Trophoblast cell (in vitro differentiated cells and primary cell): ENCODE data around the gene SRF.

Experiments used
- DNase-seq, 2 donors: peaks; one replicate each; pipeline ENCODE4 v3.0.0-alpha.2; 2016
- H2AFZ ChIP-seq: 2 replicates; pipeline ENCODE4 v1.6.1; 2013; ENCODE audit warnings: low read length, moderate library complexity, mild to moderate bottlenecking; ENCODE audit not compliant: insufficient read depth, poor library complexity
- H2AK5ac ChIP-seq: 2 replicates; pipeline ENCODE4 v1.6.1; 2013; ENCODE audit warnings: mild to moderate bottlenecking, low read length
- H2BK120ac ChIP-seq: 2 replicates; pipeline ENCODE4 v1.6.1; 2013; ENCODE audit warnings: low read length, mild to moderate bottlenecking, moderate library complexity; ENCODE audit not compliant: insufficient read depth, poor library complexity
- H2BK12ac ChIP-seq: 2 replicates; pipeline ENCODE4 v1.6.1; 2013; ENCODE audit warnings: mild to moderate bottlenecking, low read length, moderate library complexity
- H2BK5ac ChIP-seq: 2 replicates; pipeline ENCODE4 v1.6.1; 2013; ENCODE audit warnings: low read length, low read depth, moderate library complexity, mild to moderate bottlenecking; ENCODE audit not compliant: poor library complexity
- H3K14ac ChIP-seq: 2 replicates; pipeline ENCODE4 v1.6.1; 2013; ENCODE audit warnings: mild to moderate bottlenecking, low read length
- H3K18ac ChIP-seq: 2 replicates; pipeline ENCODE4 v1.6.1; 2013; ENCODE audit warnings: mild to moderate bottlenecking, low read length
- H3K23ac ChIP-seq: 2 replicates; pipeline ENCODE4 v1.6.1; 2013; ENCODE audit warnings: low read length
- H3K27ac ChIP-seq: 2 replicates; pipeline ENCODE4 v1.5.1; 2013; ENCODE audit warnings: low read depth, mild to moderate bottlenecking, inconsistent platforms, low read length, moderate library complexity
- H3K27me3 ChIP-seq: 2 replicates; pipeline ENCODE4 v1.6.1; 2013; ENCODE audit warnings: inconsistent platforms, mild to moderate bottlenecking, low read length, moderate library complexity; ENCODE audit not compliant: insufficient read depth
- H3K36me3 ChIP-seq, 2 experiments: 1 replicate in 1 of 2; 2 replicates in 1 of 2; pipeline ENCODE4 v1.6.1; 2013; ENCODE audit warnings: low read length in 2 of 2, mild to moderate bottlenecking in 2 of 2, moderate library complexity in 1 of 2; ENCODE audit not compliant: insufficient read depth in 2 of 2, control insufficient read depth in 1 of 2
- H3K4ac ChIP-seq: 2 replicates; pipeline ENCODE4 v1.6.1; 2013; ENCODE audit warnings: low read depth, mild to moderate bottlenecking, low read length, moderate library complexity
- H3K4me1 ChIP-seq, 2 experiments: 1 replicate in 1 of 2; 2 replicates in 1 of 2; pipeline ENCODE4 v1.6.1; 2013; ENCODE audit warnings: low read length in 2 of 2, mild to moderate bottlenecking in 2 of 2, moderate library complexity in 1 of 2; ENCODE audit not compliant: insufficient read depth in 2 of 2, control insufficient read depth in 1 of 2
- H3K4me2 ChIP-seq: 2 replicates; pipeline ENCODE4 v1.6.1; 2013; ENCODE audit warnings: inconsistent platforms, mild to moderate bottlenecking, low read length, moderate library complexity
- H3K4me3 ChIP-seq: 2 replicates; pipeline ENCODE4 v1.5.1; 2013; ENCODE audit warnings: mild to moderate bottlenecking, low read depth, low read length, inconsistent platforms
- H3K79me1 ChIP-seq: one replicate; pipeline ENCODE4 v1.6.1; 2013; ENCODE audit warnings: low read length
- H3K79me2 ChIP-seq: 2 replicates; pipeline ENCODE4 v1.6.1; 2013; ENCODE audit warnings: low read length, mild to moderate bottlenecking; ENCODE audit not compliant: control insufficient read depth, insufficient read depth, poor library complexity
- H3K9ac ChIP-seq: 2 replicates; pipeline ENCODE4 v1.6.1; 2013; ENCODE audit warnings: mild to moderate bottlenecking, low read length
- H3K9me3 ChIP-seq: 2 replicates; pipeline ENCODE4 v1.6.1; 2013; ENCODE audit warnings: low read depth, mild to moderate bottlenecking, control low read depth, inconsistent platforms, low read length; ENCODE audit not compliant: insufficient read depth
- H4K12ac ChIP-seq: 2 replicates; pipeline ENCODE4 v1.6.1; 2013; ENCODE audit warnings: low read depth, mild to moderate bottlenecking, low read length, moderate library complexity
- H4K8ac ChIP-seq: 2 replicates; pipeline ENCODE4 v1.6.1; 2013; ENCODE audit warnings: low read depth, mild to moderate bottlenecking, low read length, moderate library complexity
- H4K91ac ChIP-seq: one replicate; pipeline ENCODE4 v1.6.1; 2013; ENCODE audit warnings: low read depth, mild to moderate bottlenecking, low read length, moderate library complexity
- WGBS: extraction: QIAGEN DNeasy Blood & Tissue Kit; methylation state at CpG from one replicate; pipeline ENCODE4 v1.1.7; 2013; ENCODE audit warnings: missing lambda C conversion rate; ENCODE audit not compliant: insufficient read length, insufficient coverage; ENCODE audit errors: extremely low coverage; 5-methylcytosine and 5-hydroxymethylcytosine counted together

SRF gene

GRCh38 chr6:43185391-43185985, 14.4 kb downstream of the SRF start:
- H3K4ac ChIP-seq: no peak overlapping the region
- no peak for DNase-seq
- no peaks in the 10 kb centered on the region for H3K9me3 ChIP-seq
- no peak overlapping the region for H3K14ac ChIP-seq
- WGBS: no CpG with 5 or more reads among the region's 5 CpGs
- H3K27me3 ChIP-seq: no peaks in the 10 kb centered on the region
- no peak overlapping the region for H2BK12ac ChIP-seq
- H2AFZ ChIP-seq: no peak overlapping the region
- no peak overlapping the region for H4K8ac ChIP-seq
- H3K4me3 ChIP-seq: no peak overlapping the region
- H3K23ac ChIP-seq: no peak overlapping the region
- H3K79me2 ChIP-seq: peaks cover 6% of the 10 kb centered on the region
- no peak overlapping the region for H2BK120ac ChIP-seq
- H3K27ac ChIP-seq: no peak overlapping the region
- H3K18ac ChIP-seq: no peak overlapping the region
- H3K4me1 ChIP-seq: peaks cover 5 to 8% of the 10 kb centered on the region in 2 experiments
- H3K79me1 ChIP-seq: peaks cover 9% of the 10 kb centered on the region
- H3K36me3 ChIP-seq: peaks cover 19 to 33% of the 10 kb centered on the region in 2 experiments
- H3K4me2 ChIP-seq: no peak overlapping the region
- H3K9ac ChIP-seq: no peak overlapping the region
- H2BK5ac ChIP-seq: no peak overlapping the region
- H4K12ac ChIP-seq: no peak overlapping the region
- H2AK5ac ChIP-seq: no peak overlapping the region
- no peak overlapping the region for H4K91ac ChIP-seq

- peaks cover 4 to 8% of the 10 kb centered on the region in 2 experiments for H3K4me1 ChIP-seq
- no peak overlapping the region for H2BK5ac ChIP-seq
- H4K8ac ChIP-seq: no peak overlapping the region
- peaks cover 6% of the 10 kb centered on the region for H3K79me2 ChIP-seq
- peaks cover 19 to 31% of the 10 kb centered on the region in 2 experiments for H3K36me3 ChIP-seq
- H4K12ac ChIP-seq: no peak overlapping the region
- no peak overlapping the region for H3K23ac ChIP-seq
- no peaks in the 10 kb centered on the region for H3K9me3 ChIP-seq
- H3K4me3 ChIP-seq: no peak overlapping the region
- H2AK5ac ChIP-seq: no peak overlapping the region
- no peak overlapping the region for H4K91ac ChIP-seq
- no peak for DNase-seq
- H3K79me1 ChIP-seq: peaks cover 9% of the 10 kb centered on the region
- no peak overlapping the region for H2BK12ac ChIP-seq
- H3K14ac ChIP-seq: no peak overlapping the region
- no peak overlapping the region for H2AFZ ChIP-seq
- no peak overlapping the region for H3K27ac ChIP-seq
- WGBS: no CpG with 5 or more reads among the region's 14 CpGs
- H3K4me2 ChIP-seq: no peak overlapping the region
- H3K9ac ChIP-seq: no peak overlapping the region
- H3K4ac ChIP-seq: no peak overlapping the region
- no peaks in the 10 kb centered on the region for H3K27me3 ChIP-seq
- H2BK120ac ChIP-seq: no peak overlapping the region
- no peak overlapping the region for H3K18ac ChIP-seq
Observed at GRCh38 chr6:43186019-43186418, 14.9 kb downstream of the SRF start.

GRCh38 chr6:43186706-43187105, 15.6 kb downstream of the SRF start:
- Histone ChIP-seq H2BK12ac (no peak overlapping the region), H3K4me2 (no peak overlapping the region), H4K91ac (no peak overlapping the region), H3K9me3 (no peaks in the 10 kb centered on the region), H3K23ac (no peak overlapping the region), H3K4me3 (no peak overlapping the region), H3K4me1 (peaks cover 2 to 5% of the 10 kb centered on the region in 2 experiments), H2AK5ac (no peak overlapping the region), H2AFZ (no peak overlapping the region), H3K4ac (no peak overlapping the region), H3K36me3 (peaks cover 19 to 31% of the 10 kb centered on the region in 2 experiments), H3K14ac (no peak overlapping the region), H4K8ac (no peak overlapping the region), H3K18ac (no peak overlapping the region), H3K27me3 (no peaks in the 10 kb centered on the region), H3K79me2 (peaks cover 5% of the 10 kb centered on the region), H3K79me1 (peaks cover 6% of the 10 kb centered on the region), H4K12ac (no peak overlapping the region), H2BK5ac (no peak overlapping the region), H3K27ac (no peak overlapping the region), H3K9ac (no peak overlapping the region), H2BK120ac (no peak overlapping the region)
- DNase-seq: no peak
- WGBS: no CpG with 5 or more reads among the region's 4 CpGs

- Histone ChIP-seq H3K4me2 (no peak overlapping the region), H3K36me3 (peaks cover 22 to 33% of the 10 kb centered on the region in 2 experiments), H2BK5ac (no peak overlapping the region), H2AFZ (no peak overlapping the region), H4K91ac (no peak overlapping the region), H3K79me1 (no peaks in the 10 kb centered on the region), H3K79me2 (no peaks in the 10 kb centered on the region), H3K27me3 (no peaks in the 10 kb centered on the region), H3K4me1 (no peaks in the 10 kb centered on the region), H2BK120ac (no peak overlapping the region), H3K9me3 (no peaks in the 10 kb centered on the region), H2AK5ac (no peak overlapping the region), H3K14ac (no peak overlapping the region), H3K4ac (no peak overlapping the region), H4K8ac (no peak overlapping the region), H3K4me3 (no peak overlapping the region), H3K9ac (no peak overlapping the region), H2BK12ac (no peak overlapping the region), H3K18ac (no peak overlapping the region), H3K23ac (no peak overlapping the region), H3K27ac (no peak overlapping the region), H4K12ac (no peak overlapping the region)
- no peak for DNase-seq
- WGBS: no CpG with 5 or more reads among the region's 7 CpGs
Observed at GRCh38 chr6:43187821-43188220, 16.8 kb downstream of the SRF start.
